Keratinocyte (primary cell): ENCODE results near the gene CDC34.

Source experiments
- EZH2 ChIP-seq: IDR thresholded peaks from one replicate; pipeline ENCODE4 v1.6.1; 2012; ENCODE audit warnings: inconsistent platforms, mild to moderate bottlenecking, low read length, moderate library complexity
- TF ChIP-seq, protein P1 (sequence below), 3 experiments: IDR thresholded peaks in 1 of 3; conservative IDR thresholded peaks in 1 of 3; optimal IDR thresholded peaks in 1 of 3; 2 replicates in 2 of 3; 3 replicates in 1 of 3; pipeline versions ENCODE3 to v1.5.1; 2011; ENCODE audit warnings: low read length in 3 of 3, mild to moderate bottlenecking in 3 of 3, moderate library complexity in 2 of 3, control low read depth in 1 of 3, inconsistent platforms in 1 of 3; ENCODE audit not compliant: insufficient read depth in 2 of 3; ENCODE audit errors: extremely low read depth in 1 of 3

DNA sequence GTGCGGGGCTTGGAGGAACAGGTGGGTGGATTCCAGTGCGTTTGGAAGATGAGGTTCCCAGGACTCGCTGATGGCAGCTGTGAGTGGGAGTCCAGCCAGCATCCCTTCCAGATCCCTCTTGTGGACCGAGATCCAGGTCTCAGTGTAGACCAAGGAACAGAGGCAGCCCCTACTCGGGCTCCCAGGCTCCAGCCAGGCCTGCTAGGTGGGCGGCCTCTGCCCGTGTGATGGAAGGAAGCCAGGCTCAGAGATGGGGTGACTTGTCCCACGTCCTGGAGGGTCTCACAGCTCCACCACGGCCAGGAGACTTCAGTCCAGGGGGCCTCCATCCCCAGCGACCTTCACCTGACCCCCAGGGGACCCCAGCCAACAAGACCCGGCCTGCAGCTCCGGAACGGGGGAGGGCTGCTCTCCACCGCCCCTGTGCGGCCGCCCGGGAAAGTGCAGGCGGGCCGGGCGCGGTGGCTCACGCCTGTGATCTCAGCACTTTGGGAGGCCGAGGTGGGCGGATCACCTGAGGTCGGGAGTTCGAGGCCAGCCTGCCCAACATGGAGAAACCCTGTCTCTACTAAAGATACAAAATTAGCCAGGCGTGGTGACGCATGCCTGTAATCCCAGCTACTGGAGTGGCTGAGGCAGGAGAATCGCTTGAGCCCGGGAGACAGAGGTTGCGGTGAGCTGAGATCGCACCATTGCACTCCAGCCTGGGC, 36.0 kb upstream of the CDC34 start:
- TF ChIP-seq, protein P1, sequence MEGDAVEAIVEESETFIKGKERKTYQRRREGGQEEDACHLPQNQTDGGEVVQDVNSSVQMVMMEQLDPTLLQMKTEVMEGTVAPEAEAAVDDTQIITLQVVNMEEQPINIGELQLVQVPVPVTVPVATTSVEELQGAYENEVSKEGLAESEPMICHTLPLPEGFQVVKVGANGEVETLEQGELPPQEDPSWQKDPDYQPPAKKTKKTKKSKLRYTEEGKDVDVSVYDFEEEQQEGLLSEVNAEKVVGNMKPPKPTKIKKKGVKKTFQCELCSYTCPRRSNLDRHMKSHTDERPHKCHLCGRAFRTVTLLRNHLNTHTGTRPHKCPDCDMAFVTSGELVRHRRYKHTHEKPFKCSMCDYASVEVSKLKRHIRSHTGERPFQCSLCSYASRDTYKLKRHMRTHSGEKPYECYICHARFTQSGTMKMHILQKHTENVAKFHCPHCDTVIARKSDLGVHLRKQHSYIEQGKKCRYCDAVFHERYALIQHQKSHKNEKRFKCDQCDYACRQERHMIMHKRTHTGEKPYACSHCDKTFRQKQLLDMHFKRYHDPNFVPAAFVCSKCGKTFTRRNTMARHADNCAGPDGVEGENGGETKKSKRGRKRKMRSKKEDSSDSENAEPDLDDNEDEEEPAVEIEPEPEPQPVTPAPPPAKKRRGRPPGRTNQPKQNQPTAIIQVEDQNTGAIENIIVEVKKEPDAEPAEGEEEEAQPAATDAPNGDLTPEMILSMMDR (optimal IDR thresholded peaks at IDR 0.05 in 1 of 3, IDR thresholded peaks at IDR 0.05 in 1 of 3, conservative IDR thresholded peaks at IDR 0.05 in 1 of 3; ENCODE audit: extremely low read depth in 1 of 3, insufficient read depth in 2 of 3, low read length in 3 of 3), result peak; percentile 55 to 88 (median 61)
- no peak for TF ChIP-seq EZH2
